Measurements from ENCODE around the gene RNF208.

- TF ChIP-seq POLR2AphosphoS5 (IDR thresholded peaks at IDR 0.05) = no peak
- no peak for TF ChIP-seq CTCF (IDR thresholded peaks at IDR 0.05)
These were observed 30.2 kb downstream of the RNF208 start for GRCh38 chr9:137191691-137192447.

All from esophagus muscularis mucosa (tissue), 3 donors.